GM18505 (cell line): ENCODE measurements around the gene SIK2.
A peak's percentile ranks its signal among the peaks of the same experiment; 100 is the strongest.

Source experiments
- ATAC-seq: cut with Tn5 transposase; IDR thresholded peaks from one replicate; pipeline ENCODE4 v1.9.1; 2021; ENCODE audit not compliant: unreplicated experiment
- POLR2A ChIP-seq: IDR thresholded peaks from 4 replicates; pipeline ENCODE4 v1.6.1; 2011; ENCODE audit warnings: borderline replicate concordance; ENCODE audit not compliant: insufficient read depth, insufficient read length; ENCODE audit errors: extremely low read depth

Gene SIK2

DNA sequence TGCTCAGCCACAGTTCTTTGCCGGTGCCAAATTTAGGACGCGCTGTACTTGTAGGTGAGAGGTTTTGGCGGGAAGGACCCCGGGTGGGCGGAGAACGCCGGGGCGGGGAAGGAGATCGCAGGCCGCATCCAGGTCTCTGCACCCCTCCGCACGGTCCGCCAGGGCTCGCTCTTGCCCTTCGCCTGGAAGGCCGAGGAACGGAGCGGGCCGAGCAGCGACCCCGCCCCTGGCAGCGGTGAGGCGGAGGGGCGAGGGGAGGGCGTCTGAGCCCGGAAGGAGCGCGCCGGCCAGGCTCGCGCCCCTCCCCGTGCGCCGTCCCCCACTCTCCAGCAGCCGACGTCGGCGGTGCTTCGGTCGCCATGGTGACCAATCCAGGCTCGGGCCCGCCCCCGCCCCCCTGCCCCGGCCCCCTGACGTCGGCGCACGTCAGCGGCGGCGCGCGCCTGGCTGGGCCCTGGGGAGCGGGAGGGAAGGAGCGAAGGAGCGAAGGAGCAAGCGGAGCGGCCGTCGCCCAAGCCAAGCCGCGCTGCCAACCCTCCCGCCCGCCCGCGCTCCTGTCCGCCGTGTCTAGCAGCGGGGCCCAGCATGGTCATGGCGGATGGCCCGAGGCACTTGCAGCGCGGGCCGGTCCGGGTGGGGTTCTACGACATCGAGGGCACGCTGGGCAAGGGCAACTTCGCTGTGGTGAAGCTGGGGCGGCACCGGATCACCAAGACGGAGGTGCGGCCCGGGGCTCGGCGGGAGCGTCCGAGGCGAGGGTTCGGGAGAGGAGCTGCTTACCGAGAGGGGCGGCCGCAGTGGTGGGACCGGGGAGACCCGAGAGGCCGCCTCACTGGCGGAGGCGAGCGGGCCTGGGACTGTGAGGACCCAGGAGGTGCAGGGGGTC lies at the start of gene SIK2:
Gene SIK2, plus strand, starts transcription at position 471 of the 886 bp plus-strand sequence. Its CDS starts 115 bp downstream, at position 586.
- ATAC-seq = peak; percentile 88
- peak; percentile 16 for TF ChIP-seq POLR2A

DNA sequence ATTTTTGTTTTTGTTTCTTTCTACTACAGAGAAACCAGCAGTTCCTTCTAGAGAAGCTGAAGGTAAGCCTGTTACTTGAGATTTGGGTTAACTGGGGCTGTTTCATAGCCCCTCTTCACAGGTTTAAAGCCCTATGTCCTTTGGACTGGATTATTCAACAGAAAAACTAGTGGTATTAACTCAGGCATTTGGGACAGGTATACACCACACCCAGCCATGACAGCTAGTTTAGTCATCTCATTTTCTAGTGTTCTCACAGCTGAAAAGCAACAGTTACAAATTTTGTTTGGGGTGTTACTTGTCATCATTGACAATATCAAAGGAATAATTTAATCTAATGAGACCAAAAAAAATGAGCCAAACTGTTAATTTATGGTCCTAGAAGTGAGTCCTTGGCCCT lies 47.7 kb upstream of the SIK2 start:
- no peak for ATAC-seq
- no peak for TF ChIP-seq POLR2A

DNA sequence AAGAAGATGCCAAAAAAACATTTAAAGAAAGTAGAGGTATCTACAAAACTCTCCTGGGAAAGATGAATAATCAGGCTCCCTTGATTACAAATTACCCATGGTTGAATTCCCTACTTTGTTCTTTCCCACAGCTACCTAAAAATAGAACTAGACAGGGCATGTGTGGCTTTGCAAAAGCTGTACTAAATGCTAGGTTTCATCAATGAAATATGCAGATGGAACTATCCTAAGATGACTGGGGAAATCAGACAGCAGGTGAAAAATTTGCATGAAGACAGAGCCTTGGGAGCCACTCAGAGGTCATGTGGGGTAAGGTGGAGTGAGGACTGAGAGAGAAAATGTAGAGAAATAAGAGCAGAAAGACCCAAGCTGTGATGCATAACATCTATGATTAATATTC lies 47.0 kb upstream of the SIK2 start:
- TF ChIP-seq POLR2A = no peak
- ATAC-seq = no peak

- no peak for TF ChIP-seq POLR2A
- ATAC-seq = no peak
These were observed 44.7 kb upstream of the SIK2 start for GRCh38 chr11:111557425-111558111.

DNA sequence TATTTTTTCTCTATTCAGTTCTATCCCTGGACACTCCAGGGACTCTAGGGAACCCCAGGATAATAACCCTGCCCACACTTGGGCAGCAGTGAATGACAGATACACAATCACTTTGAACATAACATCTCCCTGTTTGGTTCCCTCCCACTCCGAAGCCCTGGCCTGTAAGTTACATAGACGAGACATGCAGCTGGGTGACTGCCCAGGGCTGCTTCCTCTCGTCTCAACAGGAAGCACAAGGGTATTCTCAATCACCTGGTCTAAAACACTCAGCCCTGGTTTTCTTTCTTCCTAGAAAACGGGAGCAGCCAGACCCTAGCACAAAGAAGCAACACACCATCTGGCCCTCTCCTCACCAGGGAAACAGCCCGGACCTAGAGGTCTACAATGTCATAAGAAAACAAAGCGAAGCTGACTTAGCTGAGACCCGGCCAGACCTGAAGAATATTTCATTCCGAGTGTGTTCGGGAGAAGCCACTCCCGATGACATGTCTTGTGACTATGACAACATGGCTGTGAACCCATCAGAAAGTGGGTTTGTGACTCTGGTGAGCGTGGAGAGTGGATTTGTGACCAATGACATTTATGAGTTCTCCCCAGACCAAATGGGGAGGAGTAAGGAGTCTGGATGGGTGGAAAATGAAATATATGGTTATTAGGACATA lies 42.3 kb upstream of the SIK2 start:
- ATAC-seq = no peak
- no peak for TF ChIP-seq POLR2A

GRCh38 chr11:111560800-111561199 lies 41.4 kb upstream of the SIK2 start:
- TF ChIP-seq POLR2A = no peak
- no peak for ATAC-seq

- TF ChIP-seq POLR2A = no peak
- no peak for ATAC-seq
These were observed 40.9 kb upstream of the SIK2 start for GRCh38 chr11:111561306-111561705.

- ATAC-seq = no peak
- no peak for TF ChIP-seq POLR2A
These were observed 40.4 kb upstream of the SIK2 start for GRCh38 chr11:111561791-111562325.

- no peak for ATAC-seq
- TF ChIP-seq POLR2A = no peak
These were observed 39.4 kb upstream of the SIK2 start for GRCh38 chr11:111562692-111563389.

- no peak for ATAC-seq
These were observed 37.0 kb upstream of the SIK2 start for GRCh38 chr11:111565114-111565720.

GRCh38 chr11:111566324-111566723 lies 35.9 kb upstream of the SIK2 start:
- no peak for TF ChIP-seq POLR2A
- no peak for ATAC-seq

More at GRCh38 chr11:111565114-111565720, 37.0 kb upstream of the SIK2 start:
- no peak for TF ChIP-seq POLR2A

DNA sequence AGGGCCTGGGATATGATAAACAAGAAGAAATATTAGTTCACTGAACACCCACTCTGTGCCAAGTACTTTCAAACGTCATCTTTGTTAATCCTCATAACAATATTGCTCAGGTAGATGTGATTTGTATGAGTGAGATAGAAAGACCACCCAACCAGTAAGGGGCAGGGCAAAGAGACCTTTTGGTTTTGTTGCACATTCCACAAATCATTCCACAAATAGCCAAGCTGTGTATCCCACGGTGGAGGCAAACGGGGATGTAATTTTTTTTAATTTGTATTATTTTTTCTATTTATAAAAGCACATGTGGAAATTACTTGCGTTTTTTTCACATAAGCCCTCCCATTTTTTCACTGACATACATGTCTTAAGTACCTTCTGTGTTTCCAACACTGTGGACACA lies 32.8 kb upstream of the SIK2 start:
- TF ChIP-seq POLR2A = no peak
- no peak for ATAC-seq
